SK-N-SH treated with all-trans-retinoic acid at 6 μM for 48 hours (cell line): ENCODE results near the gene ADGRB2.

ENCODE experiments used
- GLIS3 ChIP-seq: fragments of 250-450 bp; sonication (Bioruptor Pico); IDR thresholded peaks from 2 replicates; pipeline ENCODE4 v1.5.0; 2020; ENCODE audit warnings: mild to moderate bottlenecking, moderate library complexity
- OSR1 ChIP-seq: fragments of 250-450 bp; sonication (Bioruptor Pico); IDR thresholded peaks from 2 replicates; pipeline ENCODE4 v1.8.0; 2022; ENCODE audit warnings: moderate library complexity, mild to moderate bottlenecking, inconsistent platforms
- RARB ChIP-seq: fragments of 250-450 bp; sonication (Bioruptor Pico); IDR thresholded peaks from 2 replicates; pipeline ENCODE4 v1.8.0; 2021; ENCODE audit warnings: mild to moderate bottlenecking, moderate library complexity
- SNAI2 ChIP-seq: fragments of 250-450 bp; sonication (Bioruptor Pico); IDR thresholded peaks from 2 replicates; pipeline ENCODE4 v1.5.0; 2020; ENCODE audit warnings: mild to moderate bottlenecking, moderate library complexity
- TOX ChIP-seq: fragments of 250-450 bp; sonication (Bioruptor Pico); IDR thresholded peaks from 2 replicates; pipeline ENCODE4 v1.8.0; 2021; ENCODE audit warnings: mild to moderate bottlenecking, moderate library complexity, borderline replicate concordance
- ZC3H10 ChIP-seq: fragments of 250-450 bp; sonication (Bioruptor Pico); IDR thresholded peaks from 2 replicates; pipeline ENCODE4 v1.5.1; 2021; ENCODE audit warnings: mild to moderate bottlenecking, moderate library complexity
- ZNF565 ChIP-seq: fragments of 450-650 bp; formaldehyde crosslinking; conservative IDR thresholded peaks from 2 replicates; pipeline ENCODE4 v1.5.0; 2020; ENCODE audit warnings: low read depth, mild to moderate bottlenecking, moderate library complexity
- ZNF70 ChIP-seq: fragments of 450-650 bp; formaldehyde crosslinking; IDR thresholded peaks from 2 replicates; pipeline ENCODE4 v1.5.0; 2020; ENCODE audit warnings: mild to moderate bottlenecking, moderate library complexity
- ZNF8 ChIP-seq: fragments of 450-650 bp; formaldehyde crosslinking; IDR thresholded peaks from 2 replicates; pipeline ENCODE4 v1.5.0; 2020; ENCODE audit warnings: mild to moderate bottlenecking, moderate library complexity
- TF ChIP-seq, protein P1 (sequence below): fragments of 250-450 bp; sonication (Bioruptor Pico); IDR thresholded peaks from 2 replicates; pipeline ENCODE4 v1.8.0; 2020; ENCODE audit warnings: mild to moderate bottlenecking, moderate library complexity, borderline replicate concordance
- TF ChIP-seq, protein P2 (sequence below): fragments of 250-450 bp; sonication (Bioruptor Pico); IDR thresholded peaks from 2 replicates; pipeline ENCODE4 v1.5.0; 2020; ENCODE audit warnings: mild to moderate bottlenecking, moderate library complexity

DNA sequence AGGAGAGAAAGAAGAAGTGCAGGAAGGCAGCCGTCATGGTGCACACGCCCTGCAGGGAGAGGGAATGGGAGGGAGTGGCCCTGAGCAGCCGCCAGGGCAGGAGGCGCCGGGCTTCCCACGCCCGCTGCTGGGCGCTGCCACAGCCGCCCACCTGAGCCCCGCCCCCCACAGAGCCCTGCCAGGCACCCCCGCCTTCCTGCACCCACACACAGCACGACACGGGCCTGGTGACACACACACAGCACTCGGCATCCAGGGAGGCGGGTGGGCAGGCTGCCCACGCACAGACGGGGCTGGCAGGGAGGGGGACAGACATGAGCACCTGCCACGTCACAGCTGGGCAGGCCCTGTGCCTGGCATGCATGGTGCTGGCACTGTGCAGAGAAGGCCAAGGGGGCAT, 27.5 kb downstream of the ADGRB2 start:
- TF ChIP-seq SNAI2 (CRISPR knock-in tag) (no peak), OSR1 (CRISPR knock-in tag) (no peak), GLIS3 (CRISPR knock-in tag) (no peak), TOX (CRISPR knock-in tag) (no peak), ZNF8 (CRISPR knock-in tag) (no peak), ZNF565 (CRISPR knock-in tag) (no peak), RARB (CRISPR knock-in tag) (no peak), ZNF70 (CRISPR knock-in tag) (no peak), ZC3H10 (CRISPR knock-in tag) (no peak)
- TF ChIP-seq, protein P1, sequence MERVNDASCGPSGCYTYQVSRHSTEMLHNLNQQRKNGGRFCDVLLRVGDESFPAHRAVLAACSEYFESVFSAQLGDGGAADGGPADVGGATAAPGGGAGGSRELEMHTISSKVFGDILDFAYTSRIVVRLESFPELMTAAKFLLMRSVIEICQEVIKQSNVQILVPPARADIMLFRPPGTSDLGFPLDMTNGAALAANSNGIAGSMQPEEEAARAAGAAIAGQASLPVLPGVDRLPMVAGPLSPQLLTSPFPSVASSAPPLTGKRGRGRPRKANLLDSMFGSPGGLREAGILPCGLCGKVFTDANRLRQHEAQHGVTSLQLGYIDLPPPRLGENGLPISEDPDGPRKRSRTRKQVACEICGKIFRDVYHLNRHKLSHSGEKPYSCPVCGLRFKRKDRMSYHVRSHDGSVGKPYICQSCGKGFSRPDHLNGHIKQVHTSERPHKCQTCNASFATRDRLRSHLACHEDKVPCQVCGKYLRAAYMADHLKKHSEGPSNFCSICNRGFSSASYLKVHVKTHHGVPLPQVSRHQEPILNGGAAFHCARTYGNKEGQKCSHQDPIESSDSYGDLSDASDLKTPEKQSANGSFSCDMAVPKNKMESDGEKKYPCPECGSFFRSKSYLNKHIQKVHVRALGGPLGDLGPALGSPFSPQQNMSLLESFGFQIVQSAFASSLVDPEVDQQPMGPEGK (CRISPR knock-in tag), result no peak
- TF ChIP-seq, protein P2, sequence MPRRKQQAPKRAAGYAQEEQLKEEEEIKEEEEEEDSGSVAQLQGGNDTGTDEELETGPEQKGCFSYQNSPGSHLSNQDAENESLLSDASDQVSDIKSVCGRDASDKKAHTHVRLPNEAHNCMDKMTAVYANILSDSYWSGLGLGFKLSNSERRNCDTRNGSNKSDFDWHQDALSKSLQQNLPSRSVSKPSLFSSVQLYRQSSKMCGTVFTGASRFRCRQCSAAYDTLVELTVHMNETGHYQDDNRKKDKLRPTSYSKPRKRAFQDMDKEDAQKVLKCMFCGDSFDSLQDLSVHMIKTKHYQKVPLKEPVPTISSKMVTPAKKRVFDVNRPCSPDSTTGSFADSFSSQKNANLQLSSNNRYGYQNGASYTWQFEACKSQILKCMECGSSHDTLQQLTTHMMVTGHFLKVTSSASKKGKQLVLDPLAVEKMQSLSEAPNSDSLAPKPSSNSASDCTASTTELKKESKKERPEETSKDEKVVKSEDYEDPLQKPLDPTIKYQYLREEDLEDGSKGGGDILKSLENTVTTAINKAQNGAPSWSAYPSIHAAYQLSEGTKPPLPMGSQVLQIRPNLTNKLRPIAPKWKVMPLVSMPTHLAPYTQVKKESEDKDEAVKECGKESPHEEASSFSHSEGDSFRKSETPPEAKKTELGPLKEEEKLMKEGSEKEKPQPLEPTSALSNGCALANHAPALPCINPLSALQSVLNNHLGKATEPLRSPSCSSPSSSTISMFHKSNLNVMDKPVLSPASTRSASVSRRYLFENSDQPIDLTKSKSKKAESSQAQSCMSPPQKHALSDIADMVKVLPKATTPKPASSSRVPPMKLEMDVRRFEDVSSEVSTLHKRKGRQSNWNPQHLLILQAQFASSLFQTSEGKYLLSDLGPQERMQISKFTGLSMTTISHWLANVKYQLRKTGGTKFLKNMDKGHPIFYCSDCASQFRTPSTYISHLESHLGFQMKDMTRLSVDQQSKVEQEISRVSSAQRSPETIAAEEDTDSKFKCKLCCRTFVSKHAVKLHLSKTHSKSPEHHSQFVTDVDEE (CRISPR knock-in tag), result no peak
